NCI-H510A treated with DMSO at 0.1 percent for 48 hours (cell line): ENCODE measurements around the gene USP10.
"Not testable (repeated sequence)": the region's sequence is repeated elsewhere in the genome, so short reads cannot be mapped to it uniquely, and the experiment has no call there.

Source experiments
- DNase-seq: peaks from one replicate; lab custom pipeline; 2025; lab: John Stamatoyannopoulos, UW

Gene USP10

DNA sequence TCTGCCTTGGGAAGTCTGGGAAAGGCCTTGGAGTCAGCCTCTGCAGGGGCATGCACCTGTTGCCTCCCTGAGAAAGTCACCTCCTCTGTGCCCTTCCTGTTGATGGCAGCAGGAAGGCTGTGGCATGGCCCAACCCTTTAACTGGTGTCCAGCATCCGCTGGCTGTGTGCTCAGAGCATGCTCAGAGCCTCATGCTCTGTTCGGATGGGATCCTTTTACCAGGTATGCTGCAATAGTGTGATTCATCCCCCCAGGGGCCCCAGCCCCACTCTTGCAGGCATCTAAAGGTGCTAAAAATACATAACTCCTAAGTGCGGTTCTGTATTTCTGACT lies 26.6 kb upstream of the USP10 start:
- no peak for DNase-seq

DNA sequence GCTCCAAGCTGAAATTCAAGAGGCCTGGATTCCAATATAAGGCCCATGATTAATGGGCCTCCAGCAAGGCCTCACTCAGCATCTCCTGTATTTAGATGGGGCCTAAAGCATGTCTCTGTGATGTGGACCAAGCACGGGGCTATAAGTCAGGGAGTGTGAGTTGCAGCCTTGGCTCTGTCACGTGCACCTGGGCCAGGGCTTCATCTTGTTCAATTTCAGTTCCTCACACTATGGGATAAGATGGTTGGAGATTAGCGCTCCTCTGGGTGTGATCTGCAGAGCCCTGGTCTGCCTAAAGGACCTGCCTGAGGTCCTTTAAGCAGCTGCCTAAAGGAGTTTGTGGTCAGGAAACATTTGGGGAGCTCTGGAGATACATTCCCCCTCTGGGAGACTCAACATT lies 26.2 kb upstream of the USP10 start:
- DNase-seq: no peak

DNA sequence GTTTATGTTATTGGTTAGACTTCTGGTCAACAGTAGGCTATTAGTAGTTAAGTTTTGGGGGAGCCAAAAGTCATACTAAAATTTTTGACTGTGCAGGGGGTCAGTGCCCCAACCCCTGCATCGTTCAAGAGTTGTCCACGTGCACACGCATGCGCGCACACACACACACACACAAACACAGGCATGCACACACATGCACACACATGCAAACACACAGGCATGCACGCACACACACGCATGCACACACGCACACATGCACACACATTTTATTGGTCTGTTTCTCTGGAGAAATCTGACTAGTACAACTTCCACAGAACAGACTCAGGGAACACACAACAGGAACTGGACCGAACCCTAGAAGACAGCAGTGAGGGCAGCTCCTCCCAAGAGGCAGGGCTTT lies 24.4 kb upstream of the USP10 start:
- no peak for DNase-seq

DNA sequence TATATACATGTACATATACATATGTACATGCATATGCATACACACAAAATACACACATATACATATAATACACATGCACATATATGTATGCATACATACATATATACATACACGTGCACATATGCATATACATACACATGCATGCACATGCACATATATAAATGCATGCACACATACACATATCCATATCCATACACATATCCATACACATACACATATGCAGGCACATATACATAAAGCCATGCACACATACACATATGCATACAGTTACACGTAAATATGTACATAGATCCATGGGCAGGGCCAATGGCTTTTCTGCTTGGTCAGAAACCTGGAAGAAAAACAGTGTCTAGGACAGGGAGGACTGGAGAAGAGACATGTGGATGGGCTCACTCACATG lies 23.9 kb upstream of the USP10 start:
- DNase-seq: no peak

DNA sequence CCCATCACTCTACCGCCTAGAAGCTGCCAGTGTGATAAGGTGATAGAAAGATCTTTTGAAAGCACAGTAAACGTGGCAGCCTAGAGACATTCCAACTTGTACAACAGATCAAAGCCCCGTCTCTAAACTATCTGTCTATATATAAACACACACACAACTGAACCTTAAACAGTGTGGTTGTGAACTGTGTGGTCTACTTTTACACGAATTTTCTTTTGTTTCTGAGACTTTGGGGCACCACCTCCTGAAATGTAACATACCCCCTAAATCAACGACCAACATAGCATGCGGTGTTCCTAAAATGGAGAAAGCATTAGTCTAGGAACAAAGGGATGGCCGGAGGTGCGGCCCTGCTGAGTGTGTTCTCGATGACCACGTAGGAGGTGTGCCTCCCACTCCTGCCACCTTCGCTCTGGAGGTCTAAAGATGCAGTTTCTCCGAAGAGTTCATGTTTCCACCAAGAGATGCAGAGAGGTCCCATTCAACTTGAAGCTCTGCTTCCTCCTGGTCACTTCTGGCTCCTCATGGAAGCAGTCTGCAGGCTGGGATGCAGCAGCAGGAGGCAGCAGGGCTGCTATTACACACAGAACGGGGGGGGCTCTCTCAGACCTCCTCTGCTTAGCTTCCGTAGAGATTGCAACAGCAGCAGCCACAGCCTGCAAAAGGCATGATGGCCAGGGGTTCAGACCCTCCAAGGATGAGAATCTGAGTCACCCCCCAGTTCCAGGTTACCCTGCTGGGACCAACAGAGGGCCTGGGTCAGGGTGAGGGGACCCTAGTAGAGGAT lies 22.6 kb upstream of the USP10 start:
- DNase-seq: no peak

DNA sequence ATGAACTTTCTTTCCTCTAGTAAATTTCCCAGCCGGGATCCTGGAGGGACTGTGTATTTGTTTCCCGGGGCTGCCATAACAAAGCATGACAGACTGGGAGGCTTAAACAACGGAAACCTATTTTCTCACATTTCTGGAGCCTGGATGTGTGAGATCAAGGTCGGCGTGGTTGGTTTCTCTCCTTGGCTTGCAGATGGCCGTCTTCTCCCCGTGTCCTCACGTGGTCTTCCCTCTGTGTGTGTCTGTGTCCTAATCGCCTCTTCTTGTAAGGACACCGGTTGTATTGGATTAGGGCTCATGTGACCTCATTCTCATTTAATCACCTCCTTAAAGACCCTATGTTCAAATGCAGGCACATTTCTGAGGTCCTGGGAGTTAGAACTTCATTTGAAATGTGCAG lies 22.0 kb upstream of the USP10 start:
- no peak for DNase-seq

DNA sequence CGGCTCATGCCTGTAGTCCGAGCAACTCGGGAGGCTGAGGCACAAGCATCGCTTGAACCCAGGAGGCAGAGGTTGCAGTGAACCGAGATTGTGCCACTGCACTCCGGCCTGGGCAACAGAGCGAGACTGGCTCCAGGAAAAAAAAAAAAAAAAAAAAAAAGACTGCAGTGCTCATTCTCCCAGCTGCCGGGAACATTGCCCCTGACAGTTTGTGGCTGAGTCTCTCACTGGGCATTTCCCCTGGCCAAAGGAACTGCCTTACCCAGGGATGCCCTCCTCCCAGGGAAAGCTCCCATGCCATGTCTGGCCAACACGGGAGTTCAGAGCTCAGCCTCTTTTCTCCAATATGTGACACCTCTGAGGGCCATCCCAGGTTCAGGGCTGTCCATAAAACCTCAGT lies 21.3 kb upstream of the USP10 start:
- DNase-seq: no peak

DNA sequence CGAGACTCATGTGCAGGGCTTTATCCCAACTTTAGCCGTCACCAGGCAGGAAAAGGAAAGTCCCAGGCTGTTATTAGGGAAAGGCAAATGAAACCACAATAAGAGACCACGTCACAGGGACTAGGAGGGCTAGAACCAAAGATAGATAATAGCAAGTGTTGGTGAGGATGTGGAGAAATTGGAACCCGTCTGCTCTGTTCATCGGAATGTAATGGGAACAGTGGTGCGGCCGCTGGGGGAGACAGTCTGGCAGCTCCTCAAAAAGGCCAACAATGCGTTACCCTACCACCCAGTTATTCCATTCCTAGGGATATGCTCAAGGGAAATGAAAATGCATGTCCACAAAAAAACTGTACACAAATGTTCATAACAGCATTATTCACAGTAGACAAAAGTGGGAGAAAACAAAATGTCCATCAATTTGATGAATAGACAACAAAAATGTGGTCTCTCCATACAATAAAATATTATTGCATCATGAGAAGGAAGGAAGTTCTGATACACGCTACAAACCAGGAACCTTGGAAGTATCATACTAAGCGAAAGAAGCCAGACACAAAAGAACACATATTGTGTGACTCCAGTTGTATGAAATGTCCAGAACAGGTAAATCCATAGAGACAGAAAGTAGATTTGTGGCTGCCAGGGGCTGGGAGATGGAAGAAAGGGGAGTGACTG lies 19.5 kb upstream of the USP10 start:
- DNase-seq: no peak

DNA sequence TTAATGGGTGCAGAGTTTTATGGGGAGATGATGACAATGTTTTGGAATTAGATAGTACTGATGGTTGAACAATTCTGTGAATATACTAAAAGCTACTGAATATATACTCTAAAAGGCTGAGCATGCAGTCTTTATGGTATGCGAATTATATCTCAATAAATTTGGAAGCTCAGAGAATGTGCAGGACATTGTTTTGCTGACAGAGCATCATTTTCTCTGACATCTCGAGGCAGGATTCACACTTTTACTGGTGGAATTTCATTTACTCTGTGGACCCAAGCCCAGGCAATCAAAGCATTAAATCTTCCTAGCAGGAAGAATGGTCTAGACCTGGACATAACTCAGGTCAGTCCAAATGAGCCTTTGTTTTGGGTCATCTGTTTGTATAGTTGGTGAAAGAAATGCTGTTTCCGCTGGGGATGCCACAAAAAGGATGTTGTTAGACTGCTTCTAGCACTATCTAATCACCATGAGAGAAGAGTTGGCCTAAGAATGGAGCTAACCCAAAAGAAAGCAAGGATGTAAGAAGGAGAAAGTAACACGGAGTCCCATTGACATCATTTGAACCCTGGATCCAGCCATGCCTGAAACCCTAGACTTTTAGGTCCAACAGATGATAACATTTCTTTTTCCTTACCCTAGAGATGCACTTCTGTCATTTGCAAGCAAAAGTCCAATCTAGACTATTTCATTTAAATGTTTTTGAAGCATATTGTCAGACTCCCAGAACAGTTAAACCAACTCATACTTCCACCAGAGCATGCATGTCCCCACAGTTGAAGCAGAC lies 18.8 kb upstream of the USP10 start:
- DNase-seq: no peak

DNA sequence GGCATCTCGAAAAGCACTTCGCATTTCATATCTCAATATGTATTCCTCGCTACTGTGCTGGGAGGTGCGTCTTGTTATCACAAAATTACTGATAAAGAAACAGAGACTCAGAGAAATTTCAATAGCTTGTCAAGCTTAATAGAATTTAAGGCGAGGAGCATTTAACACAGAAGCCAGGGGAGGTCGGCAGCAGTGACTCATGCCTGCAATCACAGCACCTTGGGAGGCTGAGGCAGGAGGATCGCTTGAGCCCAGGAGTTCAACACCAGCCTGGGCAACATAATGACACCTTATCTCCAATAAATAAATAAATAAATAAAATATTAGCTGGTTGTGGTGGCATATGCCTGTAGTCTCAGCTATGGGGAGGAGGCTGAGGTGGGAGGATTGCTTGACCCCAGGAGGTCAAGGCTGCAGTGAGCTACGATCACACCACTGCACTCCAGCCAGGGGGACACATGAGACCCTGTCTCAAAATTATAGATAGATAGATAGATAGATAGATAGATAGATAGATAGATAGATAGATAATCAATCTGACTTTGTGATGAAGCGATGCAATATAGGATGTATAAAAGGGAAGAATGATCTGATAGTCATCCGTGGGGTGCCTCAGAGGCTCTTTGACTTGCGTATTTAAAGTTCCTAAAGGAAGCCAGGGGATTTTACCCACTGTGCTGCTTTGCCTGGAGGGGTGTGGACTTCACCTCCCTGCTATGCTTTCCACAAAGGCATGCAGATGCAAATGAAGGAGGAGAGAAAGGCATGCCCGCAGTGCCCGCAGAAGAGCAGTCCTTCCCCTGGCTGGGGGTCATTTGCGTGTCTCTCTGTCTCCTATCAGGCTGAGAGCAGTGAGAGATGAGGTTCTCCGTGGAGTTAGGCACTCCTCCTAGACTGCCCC lies 15.9 kb upstream of the USP10 start:
- DNase-seq: no peak

DNA sequence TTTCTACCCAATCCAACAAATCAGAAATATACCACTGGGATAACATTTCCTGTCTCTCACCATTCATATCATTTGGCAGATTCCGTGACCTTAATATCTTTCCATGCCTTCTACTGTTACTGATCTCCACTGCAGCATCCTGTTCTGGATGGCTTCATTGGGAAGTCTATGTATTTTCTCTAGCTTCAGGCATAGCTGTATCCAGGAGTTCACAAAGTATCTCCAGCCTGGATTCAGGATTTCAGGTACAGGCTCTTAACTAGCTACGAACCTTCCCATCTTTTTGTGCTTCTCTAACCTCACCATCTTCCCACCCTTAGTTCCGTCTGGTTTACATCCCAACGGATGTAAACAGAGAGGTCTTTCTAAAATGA lies 15.2 kb upstream of the USP10 start:
- no peak for DNase-seq

DNA sequence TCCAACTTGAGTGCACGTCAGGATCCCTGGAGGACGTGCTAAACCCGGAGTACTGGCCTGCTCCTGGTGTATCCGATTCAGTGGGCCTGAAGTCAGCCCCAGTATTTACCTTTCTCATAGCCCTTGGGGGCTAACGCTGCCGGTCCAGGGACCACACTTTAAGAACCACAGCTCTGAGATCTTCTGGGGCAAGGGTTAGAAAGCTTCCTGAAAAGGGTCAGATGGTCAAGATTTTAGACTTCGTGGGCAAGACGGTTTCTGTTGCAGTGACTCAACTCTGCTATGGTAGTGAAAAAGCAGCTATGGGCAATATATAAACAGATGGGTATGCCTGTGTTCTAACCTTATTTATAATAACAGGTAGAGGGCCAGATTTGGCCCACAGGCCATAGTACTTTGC lies 14.6 kb upstream of the USP10 start:
- no peak for DNase-seq

DNA sequence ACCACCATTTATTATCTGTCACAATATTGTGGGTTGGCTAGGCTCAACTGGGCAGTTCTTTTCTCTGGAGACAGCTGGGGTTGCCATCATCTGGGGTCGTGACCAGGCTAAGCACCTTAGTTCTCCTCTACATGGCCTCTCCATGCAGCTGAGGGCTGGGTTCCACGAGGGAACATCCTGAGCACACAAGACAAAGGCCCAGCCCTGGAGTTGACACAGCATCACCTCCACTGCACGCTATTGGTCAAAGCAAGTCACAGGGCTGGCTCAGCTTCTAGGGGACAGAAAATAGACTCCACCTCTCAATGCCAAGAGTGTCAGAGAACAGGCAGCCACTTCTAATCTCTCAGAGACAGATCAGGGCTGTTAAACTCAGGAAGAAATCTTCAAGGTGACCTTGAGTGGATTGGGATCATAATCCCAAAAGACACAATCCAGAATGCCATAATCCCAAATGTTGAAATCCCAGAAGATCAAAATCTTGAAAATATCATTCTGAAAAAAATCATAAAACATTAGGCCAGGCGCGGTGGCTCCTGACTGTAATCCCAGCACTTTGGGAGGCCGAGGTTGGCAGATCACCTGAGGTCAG lies 13.0 kb upstream of the USP10 start:
- DNase-seq: no peak

DNA sequence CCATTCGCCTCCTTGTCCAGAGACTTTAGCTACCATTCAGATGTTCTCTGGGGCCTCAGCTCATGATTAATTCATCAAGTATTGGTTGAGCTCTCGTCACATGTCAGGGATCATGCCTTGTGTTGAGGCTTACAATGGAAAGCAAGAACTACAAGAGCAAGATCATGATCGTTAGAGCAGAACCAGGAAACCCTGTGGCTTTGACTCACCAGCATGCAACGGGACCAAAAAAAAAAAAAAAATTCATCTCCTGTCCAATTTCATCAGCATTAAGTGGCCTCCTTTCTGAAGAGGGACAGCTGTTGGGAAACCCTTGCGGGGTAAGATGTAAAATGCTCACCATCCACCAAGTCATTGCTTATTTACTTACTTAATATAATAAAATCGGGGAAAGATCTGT lies 12.1 kb upstream of the USP10 start:
- no peak for DNase-seq

DNA sequence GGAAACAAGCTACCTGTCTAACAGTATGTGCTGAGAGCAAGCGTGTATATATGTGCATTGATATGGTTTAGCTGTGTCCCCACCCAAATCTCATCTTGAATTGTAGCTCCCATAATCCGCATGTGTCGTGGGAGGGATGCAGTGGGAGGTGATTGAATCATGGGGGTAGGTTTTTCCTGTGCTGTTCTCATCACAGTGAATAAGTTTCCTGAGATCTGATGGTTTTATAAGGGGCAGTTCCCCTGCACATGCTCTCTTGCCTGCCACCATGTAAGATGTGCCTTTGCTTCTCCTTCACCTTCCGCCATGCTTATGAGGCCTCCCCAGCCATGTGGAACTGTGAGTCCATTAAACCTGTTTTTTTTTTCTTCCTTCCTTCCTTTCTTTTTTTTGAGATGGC lies 11.6 kb upstream of the USP10 start:
- not testable (repeated sequence) for DNase-seq

DNA sequence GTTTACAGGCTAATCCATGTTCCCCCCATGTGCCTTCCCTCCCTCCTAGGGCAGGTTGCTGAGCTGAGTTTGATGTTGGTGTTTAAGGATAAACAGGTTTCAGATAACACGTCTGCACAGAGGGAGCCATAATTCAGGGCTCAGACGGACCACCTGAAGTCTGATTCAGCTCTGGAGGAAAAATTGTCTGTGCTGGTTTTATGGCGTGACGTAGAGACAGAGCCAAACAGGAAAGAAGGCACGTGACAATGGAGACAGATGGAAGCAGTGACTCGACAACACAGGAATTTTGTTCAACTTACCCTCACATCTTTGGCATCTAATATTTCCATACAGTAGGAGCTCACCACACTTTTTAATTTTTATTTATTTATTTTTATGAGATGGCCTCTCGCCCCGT lies 10.7 kb upstream of the USP10 start:
- no peak for DNase-seq

DNA sequence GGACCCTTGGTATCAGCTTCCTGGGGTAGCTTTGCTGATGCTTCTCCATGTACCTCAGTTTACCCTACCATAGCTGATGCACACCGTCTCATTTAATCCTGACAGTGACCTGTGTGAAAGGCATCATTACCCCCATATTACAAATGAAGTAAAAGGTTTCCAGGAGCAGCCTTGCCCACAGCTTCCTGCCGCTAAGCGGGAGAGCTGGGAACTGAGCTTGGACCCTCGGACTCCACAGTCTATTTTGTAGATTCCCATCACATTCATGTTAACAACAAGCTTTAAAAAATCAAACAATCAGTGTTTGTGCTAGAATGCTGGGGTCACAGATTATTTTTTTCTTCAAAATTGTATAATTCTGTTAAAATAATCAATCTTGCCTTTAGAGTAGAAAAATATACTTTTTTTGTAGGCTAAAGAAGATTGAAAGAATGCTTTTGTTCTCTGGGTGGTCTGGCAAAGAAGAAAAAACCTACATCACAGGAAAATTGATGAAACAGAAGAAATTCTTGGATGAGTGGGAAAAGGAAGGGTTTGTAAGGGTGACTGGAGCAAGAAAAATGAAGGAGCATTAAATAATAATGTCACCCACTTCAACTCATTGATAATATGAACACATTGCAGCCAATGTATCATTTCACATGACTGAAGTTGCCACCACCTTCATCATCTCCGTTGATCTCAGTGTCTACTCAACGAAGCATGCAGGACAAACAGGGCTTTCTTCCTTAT lies 9.5 kb upstream of the USP10 start:
- DNase-seq: no peak

DNA sequence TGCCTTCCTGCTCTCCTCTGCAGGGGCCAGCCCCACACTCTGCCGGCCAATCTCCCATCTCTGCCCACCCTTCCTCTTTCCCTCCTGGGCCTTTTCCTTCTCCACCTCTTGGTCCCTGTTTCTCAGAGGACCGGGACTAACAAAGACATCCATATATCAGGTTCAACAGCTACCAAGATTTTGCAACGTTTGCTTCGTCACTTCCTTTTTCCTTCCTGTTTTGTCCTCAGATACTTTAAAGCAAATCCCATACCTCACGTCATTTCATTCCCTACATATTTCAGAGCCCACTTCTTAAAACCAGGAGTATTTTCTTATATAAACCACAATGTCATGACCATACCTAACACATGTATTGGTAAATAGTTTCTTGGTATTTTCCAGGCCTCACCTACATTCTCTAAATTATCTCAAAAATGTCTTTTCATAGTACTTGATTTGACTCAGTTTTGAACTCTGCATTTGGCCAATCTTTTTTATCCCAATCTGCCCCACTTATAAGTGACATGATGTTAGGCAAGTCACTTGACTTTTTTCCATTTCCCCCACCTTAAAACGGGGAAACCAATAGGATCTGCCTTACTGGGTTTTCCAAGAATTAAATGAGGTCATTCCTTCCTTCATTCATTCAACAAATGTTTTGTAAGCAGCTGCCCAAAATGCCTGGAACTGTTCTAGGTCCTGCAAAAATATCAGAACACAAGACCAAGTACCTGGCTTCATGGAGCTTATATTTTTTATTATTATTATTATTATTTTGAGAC lies 7.2 kb upstream of the USP10 start:
- no peak for DNase-seq

DNA sequence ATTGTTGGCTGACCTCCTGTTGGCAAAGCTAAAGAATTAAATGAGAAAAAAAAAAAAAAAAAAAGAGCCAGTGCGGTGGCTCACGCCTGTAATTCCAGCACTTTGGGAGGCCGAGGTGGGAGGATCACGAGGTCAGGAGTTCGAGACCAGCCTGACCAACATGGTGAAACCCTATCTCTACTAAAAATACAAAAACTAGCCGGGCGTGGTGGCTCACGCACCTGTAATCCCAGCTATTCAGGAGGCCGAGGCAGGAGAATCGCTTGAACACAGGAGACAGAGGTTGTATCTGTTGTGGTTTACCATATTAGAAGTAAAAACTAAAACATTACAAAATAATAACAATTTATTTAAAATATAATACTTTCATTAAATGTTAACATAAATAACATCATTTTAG lies 5.9 kb upstream of the USP10 start:
- not testable (repeated sequence) for DNase-seq

DNA sequence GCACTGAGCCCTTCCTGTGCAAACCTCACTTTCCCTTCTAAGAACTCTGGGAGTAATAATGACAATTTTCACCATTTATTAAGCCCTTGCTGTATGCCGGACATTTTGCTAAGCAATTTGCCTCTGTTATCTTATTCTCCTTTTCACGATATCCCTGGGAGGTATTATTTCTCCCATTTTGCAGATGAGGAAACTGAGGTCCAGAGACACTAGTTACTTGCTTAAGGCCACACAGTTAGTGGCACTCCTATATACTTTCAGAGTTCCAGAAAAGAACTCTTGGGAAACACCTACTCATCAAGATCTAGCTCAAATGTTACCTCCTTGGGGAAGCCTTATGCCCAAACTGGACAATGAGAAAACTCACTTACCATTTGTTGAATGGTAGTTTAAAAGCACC lies 4.8 kb upstream of the USP10 start:
- DNase-seq: no peak
